Heart left ventricle (tissue), 16 donors: Measurements from ENCODE around the gene DUSP23. TPM values are rescaled to one million over a fixed set of nuclear protein-coding genes. Genes with fewer than 3 reads are reported as not detected.

ENCODE experiments used
- ATAC-seq, 4 donors: fragments of 200-7000 bp; cut with Tn5 transposase; one replicate each; pipeline ENCODE4 v1.9.1; 2020 to 2022; ENCODE audit warnings: moderate library complexity in 4 of 4, mild to moderate bottlenecking in 3 of 4, moderate number of reproducible peaks in 1 of 4
- DNase-seq, 5 donors: peaks; one replicate each; pipeline ENCODE4 v3.0.0-alpha.2; 2020
- H3K27ac ChIP-seq, 12 donors: fragments of 200-600 bp; sonication (generic) in 4 of 12; one replicate each; pipeline versions ENCODE4 v1.5.0 to v1.8.0; 2016 to 2022; ENCODE audit warnings: mild to moderate bottlenecking in 2 of 12
- H3K27me3 ChIP-seq, 9 donors: fragments of 200-600 bp; sonication (generic) in 2 of 9; one replicate each; pipeline versions ENCODE4 v1.5.1 to v1.8.0; 2016 to 2022; ENCODE audit warnings: mild to moderate bottlenecking in 3 of 9
- H3K36me3 ChIP-seq, 9 donors: fragments of 200-600 bp; sonication (generic) in 2 of 9; one replicate each; pipeline versions ENCODE4 v1.5.0 to v1.8.0; 2018 to 2022; ENCODE audit warnings: mild to moderate bottlenecking in 2 of 9
- H3K4me1 ChIP-seq, 12 donors: fragments of 200-600 bp; sonication (generic) in 4 of 12; one replicate each; pipeline versions ENCODE4 v1.5.0 to v1.8.0; 2016 to 2022; ENCODE audit warnings: mild to moderate bottlenecking in 3 of 12
- H3K4me3 ChIP-seq, 12 donors: fragments of 200-600 bp; sonication (generic) in 4 of 12; one replicate each; pipeline versions ENCODE4 v1.5.0 to v1.8.0; 2017 to 2022; ENCODE audit warnings: mild to moderate bottlenecking in 9 of 12, moderate library complexity in 4 of 12
- H3K9me3 ChIP-seq, 12 donors: fragments of 200-600 bp; sonication (generic) in 4 of 12; one replicate each; pipeline versions ENCODE4 v1.5.0 to v1.8.0; 2016 to 2022; ENCODE audit warnings: mild to moderate bottlenecking in 1 of 12
- CTCF ChIP-seq, 12 donors: fragments of 200-600 bp; sonication (generic) in 4 of 12; IDR thresholded peaks; one replicate each; pipeline versions ENCODE4 v1.5.0 to v1.8.0; 2018 to 2022; ENCODE audit warnings: antibody characterized with exemption in 12 of 12, mild to moderate bottlenecking in 5 of 12
- POLR2A ChIP-seq, 2 donors: fragments of 450-650 bp; IDR thresholded peaks; one replicate each; pipeline ENCODE4 v1.6.1; 2017; ENCODE audit warnings: antibody characterized with exemption in 2 of 2, mild to moderate bottlenecking in 2 of 2, moderate library complexity in 2 of 2
- WGBS, 4 donors: extraction: QIAGEN DNeasy Blood & Tissue Kit in 2 of 4; methylation state at CpG; one replicate each; pipeline versions ENCODE4 v1.1.5 to v1.1.7; 2013 to 2018; 5-methylcytosine and 5-hydroxymethylcytosine counted together
- intact Hi-C, 10 donors: fragments of 100-400 bp; cut with DNase I; formaldehyde crosslinking; loops; one replicate each; pipeline versions ENCODE4 v1.11.1 to v1.14.2; 2022
- polyA plus RNA-seq, 2 donors: library from polyadenylated mRNA; stranded (reverse); fragments of 200-250 nt; gene quantifications; one replicate each; pipeline ENCODE4 v1.2.3, GENCODE V29; 2013
- total RNA-seq, 9 donors: library from RNA; depleted of rRNA in 2 of 9; stranded (reverse); fragments of >200 nt in 2 of 9; fragmentation: NEBNext Ultra II Directional in 3 of 9; extraction: Animal tissue kit (Norgen Biotek cat#: 25700) in 3 of 9; gene quantifications; one replicate each; pipeline versions ENCODE4 v1.1.0 to v1.2.4, GENCODE V29; 2016 to 2023
- donor health status: ischemic (EF 13 %, LVEDD 7.1; RV severe dilation, severe dysfunction).
- donor health status: healthy with polysubstance abuse.
- donor health status: DM: no; HTN: yes; CAD: no.
- donor health status: DM: no; HTN: no; CAD: no.
- donor health status: ischemic (EF 25% LVEDD 6.9; RV normal size, moderate dysfunction).
- donor health status: ischemic (EF 25% LVEDD 5.7; RV mildly dilated, moderate dysfunction).
- donor health status: healthy.
- donor health status: DM: yes; HTN: yes; CAD: no.
- donor health status: ischemic (EF 35%, LVEDD 5.7; RV mildly dilated, moderate dysfunction).
- donor health status: nonischemic (EF 11% LVEDD 7.7; RV severe dilation, severe dysfunction).
- donor health status: DM: yes; HTN: yes; CAD: no.
- donor health status: PGD.
- donor health status: ischemic (EF 29% LVEDD 5.4; RV normal size, mild dysfunction).
- donor health status: nonischemic (EF 23%, LVEDD 6.1; RV moderate dilation, normal function).

DUSP23 gene
- total and polyA plus RNA-seq, 11 donors = 10.0 to 59.2 (median 22.6) TPM

- H3K27me3 ChIP-seq = no peaks in the 10 kb centered on the region
- peak overlapping the region in 1 of 12 donors; percentile 10 for H3K27ac ChIP-seq
- intact Hi-C loops = loop anchor here in 3 of 10 donors (5.0 to 10.0 kb wide), 3 partner anchors 48 to 143 kb away; partner anchors contain the start of gene IGSF9 (in 2 of the 3)
- 70 to 78% (median 73%) methylated on average over 7 of the region's 7 CpGs for WGBS, 4 donors
- TF ChIP-seq CTCF (IDR thresholded peaks at IDR 0.05) (no peak), POLR2A (IDR thresholded peaks at IDR 0.05) (no peak)
- H3K4me3 ChIP-seq = no peak overlapping the region
- H3K36me3 ChIP-seq = no peaks in the 10 kb centered on the region
- ATAC-seq (no peak), DNase-seq (no peak)
- no peaks in the 10 kb centered on the region for H3K9me3 ChIP-seq
- H3K4me1 ChIP-seq = peaks cover 0 to 59% (median 0%) of the 10 kb centered on the region in 12 donors
Measured at GRCh38 chr1:159803956-159804689, 23.4 kb downstream of the DUSP23 start.

GRCh38 chr1:159804924-159805323 lies 24.2 kb downstream of the DUSP23 start:
- DNase-seq (no peak), ATAC-seq (no peak)
- no peaks in the 10 kb centered on the region for H3K36me3 ChIP-seq
- WGBS, 4 donors = 30 to 54% (median 38%) methylated on average over 2 of the region's 2 CpGs
- H3K4me1 ChIP-seq = peaks cover 0 to 51% (median 0%) of the 10 kb centered on the region in 12 donors
- TF ChIP-seq CTCF (IDR thresholded peaks at IDR 0.05) (no peak), POLR2A (IDR thresholded peaks at IDR 0.05) (no peak)
- no peak overlapping the region for H3K4me3 ChIP-seq
- H3K27ac ChIP-seq = no peak overlapping the region
- intact Hi-C loops = loop anchor here in 3 of 10 donors (5.0 to 10.0 kb wide), 3 partner anchors 47 to 142 kb away; partner anchors contain the start of gene IGSF9 (in 2 of the 3)
- H3K9me3 ChIP-seq = no peaks in the 10 kb centered on the region
- no peaks in the 10 kb centered on the region for H3K27me3 ChIP-seq

- TF ChIP-seq CTCF (IDR thresholded peaks at IDR 0.05) (no peak), POLR2A (IDR thresholded peaks at IDR 0.05) (no peak)
- Histone ChIP-seq H3K36me3 (no peaks in the 10 kb centered on the region), H3K4me1 (peaks cover 0 to 1% (median 0%) of the 10 kb centered on the region in 12 donors), H3K9me3 (no peaks in the 10 kb centered on the region), H3K27ac (no peak overlapping the region), H3K27me3 (peaks cover 0 to 1% (median 0%) of the 10 kb centered on the region in 9 donors), H3K4me3 (no peak overlapping the region)
- 90 to 95% (median 93%) methylated on average over 8 of the region's 8 CpGs for WGBS, 4 donors
- intact Hi-C loops = no loop called here
- ATAC-seq = no peak
- DNase-seq = no peak
Measured at GRCh38 chr1:159815926-159816325, 35.2 kb downstream of the DUSP23 start.

- H3K4me1 ChIP-seq = peaks cover 0 to 7% (median 0%) of the 10 kb centered on the region in 12 donors
- H3K4me3 ChIP-seq = no peak overlapping the region
- intact Hi-C loops = no loop called here
- ATAC-seq (no peak), DNase-seq (no peak)
- no peaks in the 10 kb centered on the region for H3K36me3 ChIP-seq
- H3K27ac ChIP-seq = no peak overlapping the region
- WGBS, 4 donors = 86 to 92% (median 91%) methylated on average over 11 of the region's 11 CpGs
- H3K27me3 ChIP-seq = peaks cover 0 to 15% (median 0%) of the 10 kb centered on the region in 9 donors
- no peaks in the 10 kb centered on the region for H3K9me3 ChIP-seq
- no peak for TF ChIP-seq CTCF (IDR thresholded peaks at IDR 0.05)
- no peak for TF ChIP-seq POLR2A (IDR thresholded peaks at IDR 0.05)
Measured at GRCh38 chr1:159817276-159818041, 36.7 kb downstream of the DUSP23 start.
